Right ventricle myocardium superior (tissue), 1 donor: ENCODE data around the gene TCFL5. TPM values are rescaled to one million over a fixed set of nuclear protein-coding genes. Genes with fewer than 3 reads are reported as not detected.

ENCODE experiments used
- ATAC-seq: fragments of 200-7000 bp; cut with Tn5 transposase; one replicate; pipeline ENCODE4 v1.9.1; 2020; ENCODE audit warnings: mild to moderate bottlenecking; ENCODE audit not compliant: poor library complexity
- DNase-seq: peaks from one replicate; pipeline ENCODE4 v3.0.0-alpha.2; 2020
- intact Hi-C: fragments of 100-400 bp; cut with DNase I; formaldehyde crosslinking; loops from one replicate; pipeline ENCODE4 v1.11.2; 2022
- total RNA-seq: library from RNA; stranded (reverse); fragmentation: NEBNext Ultra II Directional; extraction: Animal tissue kit (Norgen Biotek cat#: 25700); gene quantifications from one replicate; pipeline ENCODE4 v1.2.1, GENCODE V29; 2021
- donor health status: DM: no; HTN: yes; CAD: no; lungs with severe emphysema.

The TCFL5 gene
- total RNA-seq, 1 donor from 2014 or later: 6.1 TPM

DNA sequence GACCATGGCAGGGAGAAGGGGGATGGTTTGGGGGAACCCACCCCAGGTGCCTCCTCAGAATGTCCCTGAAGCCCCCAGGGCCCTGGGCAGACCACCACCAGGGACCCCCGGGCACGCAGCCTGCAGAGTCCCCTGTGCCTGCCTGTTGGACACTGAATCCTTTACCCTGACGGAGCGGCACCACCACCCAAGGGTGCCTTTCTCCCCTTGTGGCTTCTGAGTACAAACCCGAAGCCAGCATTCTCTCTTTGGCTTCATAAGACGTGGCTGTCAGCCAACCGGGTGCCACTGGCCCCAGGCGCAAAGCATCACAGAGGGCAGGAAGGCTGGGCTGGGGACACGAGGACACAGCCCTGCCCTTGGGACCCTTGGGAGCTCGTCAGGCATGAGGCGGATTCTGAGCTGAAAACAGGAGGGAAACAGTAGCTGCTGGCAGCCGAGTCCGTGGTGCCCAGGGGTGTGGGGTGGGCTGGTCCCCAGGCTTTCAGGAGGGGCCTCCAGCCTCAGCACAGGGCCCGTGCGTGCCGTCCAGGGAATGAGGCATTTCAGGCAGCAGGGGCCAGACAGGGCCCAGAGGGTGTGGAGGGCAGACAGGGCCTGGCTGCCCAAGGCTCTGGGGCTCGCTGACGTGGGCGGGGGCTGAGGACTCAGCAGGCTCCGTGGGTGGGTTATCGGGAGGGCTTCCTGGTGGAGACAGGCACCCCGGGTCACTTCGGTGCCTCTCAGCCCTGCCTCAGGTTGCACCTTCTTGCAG, 41.2 kb downstream of the TCFL5 start:
- intact Hi-C loops: no loop called here
- DNase-seq (no peak), ATAC-seq (no peak)

- DNase-seq (no peak), ATAC-seq (peak; percentile 16)
- intact Hi-C loops: no loop called here
Observed at GRCh38 chr20:62819494-62820174, 42.0 kb downstream of the TCFL5 start.

DNA sequence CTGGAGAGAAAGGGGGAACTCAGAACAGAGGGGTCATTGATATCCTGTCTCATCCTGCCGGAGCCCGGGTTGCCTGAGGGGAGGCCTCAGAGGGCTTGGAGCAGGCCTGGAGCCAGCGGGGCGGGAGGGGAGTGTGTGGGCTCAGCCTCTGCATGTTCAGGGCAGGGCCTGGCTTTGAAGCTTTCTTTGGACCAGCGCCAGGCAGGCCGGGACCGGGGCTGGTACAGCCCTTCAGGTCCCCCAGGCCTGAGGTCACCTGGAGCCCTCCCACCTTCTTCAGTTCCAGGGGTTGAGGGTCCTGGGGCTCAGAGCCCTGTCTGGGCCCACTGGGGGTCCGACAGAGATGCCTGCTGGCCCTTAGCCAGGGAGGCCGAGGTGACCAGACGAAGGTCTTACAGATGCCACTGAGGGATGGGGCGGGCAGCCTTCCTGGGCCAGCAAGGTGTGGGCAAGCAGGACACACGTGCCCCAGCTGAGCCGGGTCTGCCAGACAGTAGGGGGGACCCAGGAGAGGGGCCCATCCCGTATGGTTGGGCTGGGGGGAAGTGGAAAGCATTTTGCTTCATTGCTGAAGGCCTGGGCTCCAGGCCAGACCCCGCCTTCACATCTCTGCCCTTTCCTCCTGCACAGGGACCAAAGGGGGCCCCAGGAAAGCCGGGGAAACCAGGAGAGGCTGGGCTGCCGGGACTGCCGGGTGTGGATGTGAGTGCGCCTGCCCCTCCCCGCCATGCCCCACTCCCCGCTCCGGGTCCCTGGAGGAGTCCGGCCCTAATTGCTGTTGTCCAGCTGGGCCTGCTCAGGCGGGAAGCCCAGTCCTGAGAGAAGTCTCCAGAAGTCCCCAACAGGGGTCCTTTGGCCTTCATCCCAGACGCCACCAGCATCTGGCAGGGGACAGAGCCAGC, 42.8 kb downstream of the TCFL5 start:
- DNase-seq: peak; percentile 83
- intact Hi-C loops: no loop called here
- ATAC-seq: peak; percentile 54

DNA sequence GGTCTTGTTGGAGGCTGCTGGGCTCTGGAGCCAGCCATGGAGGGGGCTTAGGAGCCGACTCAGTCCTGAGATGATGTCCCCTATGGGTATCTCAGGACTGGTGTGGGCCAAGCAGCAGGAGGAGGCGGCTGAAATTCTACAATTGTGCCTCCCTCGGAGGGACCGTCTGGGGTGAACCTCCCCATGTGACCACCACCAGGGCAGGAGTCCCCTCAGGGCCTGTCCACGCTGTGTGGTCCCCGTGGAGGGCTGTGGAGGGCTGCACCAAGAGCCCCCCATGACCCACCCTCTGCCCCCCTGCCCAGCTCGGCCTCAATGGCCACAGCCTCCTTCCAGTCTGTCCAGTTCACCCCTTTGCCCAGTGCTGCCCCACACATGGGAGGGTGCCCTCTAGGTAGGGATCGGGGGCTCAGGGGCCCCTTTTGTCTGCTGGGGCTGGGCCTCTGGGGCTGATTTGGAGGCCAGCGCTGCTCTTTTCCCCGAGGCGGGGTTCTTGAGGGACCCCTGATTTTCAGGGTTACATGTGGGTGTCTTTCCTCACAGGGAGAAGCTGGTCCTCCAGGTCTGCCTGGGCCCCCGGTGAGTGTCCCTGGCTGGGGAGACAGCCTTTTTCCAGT, 43.5 kb downstream of the TCFL5 start:
- DNase-seq (no peak), ATAC-seq (no peak)
- intact Hi-C loops: no loop called here

GRCh38 chr20:62816884-62817873, 44.4 kb downstream of the TCFL5 start, which contains the start of gene COL9A3:
Gene COL9A3, plus strand, starts transcription at chr20:62817050. Its CDS starts 15 bp downstream, at chr20:62817065.
- intact Hi-C loops: no loop called here
- DNase-seq (no peak), ATAC-seq (no peak)

DNA sequence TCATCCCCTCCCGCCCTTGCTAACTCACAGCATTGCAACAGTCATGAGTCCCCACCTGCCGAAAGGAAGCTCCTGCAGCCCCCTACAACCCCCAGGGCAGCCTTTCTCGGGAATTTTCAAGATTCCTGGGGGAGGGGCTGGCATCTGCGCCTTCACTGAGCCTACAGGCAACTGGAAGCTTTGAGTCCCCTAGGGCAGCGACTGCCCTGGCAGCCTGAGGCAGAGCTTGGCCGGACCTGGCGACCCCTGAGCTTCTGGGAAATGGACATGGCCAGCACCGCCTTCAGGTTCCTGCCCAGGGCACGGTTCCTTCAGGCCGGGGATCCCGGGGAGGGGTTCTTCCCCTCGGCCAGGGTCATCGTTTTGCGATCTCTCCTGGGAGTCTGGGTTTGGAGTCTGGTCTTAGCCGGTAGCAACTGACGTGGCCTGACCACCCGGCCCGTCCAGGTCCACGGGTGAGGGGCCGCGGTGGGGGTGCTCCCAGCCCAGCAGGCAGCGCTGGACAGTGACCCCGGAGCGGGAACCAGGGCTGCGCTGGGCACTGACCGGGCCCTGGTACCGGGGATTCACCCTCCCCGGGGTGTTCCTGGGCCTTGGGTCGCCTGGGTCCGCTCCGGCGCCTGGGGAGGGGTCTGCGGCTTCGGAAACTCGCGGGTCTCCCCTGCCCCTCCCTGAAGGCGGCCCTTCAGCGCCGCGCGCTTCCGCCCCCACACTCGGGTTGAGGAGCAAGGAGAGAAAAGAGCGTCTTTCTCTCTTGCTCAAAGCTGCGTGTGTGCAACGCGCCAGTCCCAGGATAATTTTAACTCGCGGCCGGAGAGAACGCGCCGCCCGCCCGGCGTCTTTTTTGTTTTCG, 45.4 kb downstream of the TCFL5 start:
- intact Hi-C loops: no loop called here
- DNase-seq: no peak
- ATAC-seq: no peak

- no peak for DNase-seq
- peak; percentile 11 for ATAC-seq
Observed at GRCh38 chr20:62815066-62815991, 46.3 kb downstream of the TCFL5 start.

GRCh38 chr20:62814709-62815065, 46.9 kb downstream of the TCFL5 start:
- intact Hi-C loops: no loop called here
- ATAC-seq: no peak
- no peak for DNase-seq

More at GRCh38 chr20:62815066-62815991, 46.3 kb downstream of the TCFL5 start:
- intact Hi-C loops: no loop called here

- ATAC-seq (no peak), DNase-seq (no peak)
- intact Hi-C loops: no loop called here
Observed at GRCh38 chr20:62814060-62814708, 47.4 kb downstream of the TCFL5 start.

- ATAC-seq (no peak), DNase-seq (no peak)
- intact Hi-C loops: no loop called here
Observed at GRCh38 chr20:62813588-62813987, 48.0 kb downstream of the TCFL5 start.

DNA sequence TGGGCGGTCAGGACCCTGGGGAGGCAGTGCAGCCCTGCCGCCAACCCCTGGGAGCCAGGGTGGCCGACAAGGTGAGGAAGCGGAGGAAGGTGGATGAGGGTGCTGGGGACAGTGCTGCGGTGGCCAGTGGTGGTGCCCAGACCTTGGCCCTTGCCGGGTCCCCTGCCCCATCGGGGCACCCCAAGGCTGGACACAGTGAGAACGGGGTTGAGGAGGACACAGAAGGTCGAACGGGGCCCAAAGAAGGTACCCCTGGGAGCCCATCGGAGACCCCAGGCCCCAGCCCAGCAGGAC, 48.8 kb downstream of the TCFL5 start:
- no peak for DNase-seq
- intact Hi-C loops: no loop called here
- no peak for ATAC-seq

- DNase-seq (no peak), ATAC-seq (no peak)
- intact Hi-C loops: no loop called here
Observed at GRCh38 chr20:62812181-62812906, 49.3 kb downstream of the TCFL5 start.

DNA sequence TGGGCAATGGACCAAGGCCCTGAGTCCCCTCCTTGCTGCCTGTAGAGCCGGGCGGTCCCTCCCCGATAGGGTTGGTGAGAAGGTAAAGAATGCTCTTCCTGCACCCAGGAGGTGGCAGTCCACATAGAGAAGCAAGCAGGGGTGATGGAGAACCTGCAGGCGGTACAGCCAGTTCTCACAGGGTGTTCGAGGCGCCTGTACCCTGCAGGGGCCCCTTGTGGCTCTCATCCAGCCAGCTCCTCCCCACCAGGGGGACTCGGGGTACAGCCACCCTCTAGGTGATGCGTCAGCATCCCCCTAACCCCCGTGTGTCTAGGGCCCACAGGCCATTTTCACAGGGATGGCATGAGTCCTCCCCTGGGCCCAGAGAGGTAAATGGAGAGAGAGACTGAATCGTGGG, 49.9 kb downstream of the TCFL5 start:
- ATAC-seq: no peak
- intact Hi-C loops: no loop called here
- no peak for DNase-seq

DNA sequence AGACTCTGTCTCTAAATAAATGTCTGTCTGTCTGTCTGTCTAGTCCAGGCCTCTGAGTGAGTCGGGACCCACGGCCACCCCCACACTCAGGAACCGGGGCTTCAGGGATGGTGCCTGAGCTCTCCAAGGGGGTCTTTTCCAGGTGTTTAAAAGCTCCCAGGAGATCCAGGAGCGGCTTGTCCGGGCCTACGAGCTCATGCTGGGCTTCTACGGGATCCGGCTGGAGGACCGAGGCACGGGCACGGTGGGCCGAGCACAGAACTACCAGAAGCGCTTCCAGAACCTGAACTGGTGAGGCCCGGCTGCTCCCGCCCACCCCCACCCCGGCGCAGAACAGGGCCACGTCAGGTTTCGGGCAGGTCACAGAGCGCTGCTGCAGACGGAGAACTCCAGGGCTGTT, 50.3 kb downstream of the TCFL5 start:
- DNase-seq (no peak), ATAC-seq (no peak)
- intact Hi-C loops: no loop called here
